OCI-M2 (cell line): ENCODE data around the gene DOCK1.

Experiments used
- DNase-seq: peaks from one replicate; lab custom pipeline; 2025; ENCODE audit not compliant: unreplicated experiment; lab: John Stamatoyannopoulos, UW

Gene DOCK1

DNA sequence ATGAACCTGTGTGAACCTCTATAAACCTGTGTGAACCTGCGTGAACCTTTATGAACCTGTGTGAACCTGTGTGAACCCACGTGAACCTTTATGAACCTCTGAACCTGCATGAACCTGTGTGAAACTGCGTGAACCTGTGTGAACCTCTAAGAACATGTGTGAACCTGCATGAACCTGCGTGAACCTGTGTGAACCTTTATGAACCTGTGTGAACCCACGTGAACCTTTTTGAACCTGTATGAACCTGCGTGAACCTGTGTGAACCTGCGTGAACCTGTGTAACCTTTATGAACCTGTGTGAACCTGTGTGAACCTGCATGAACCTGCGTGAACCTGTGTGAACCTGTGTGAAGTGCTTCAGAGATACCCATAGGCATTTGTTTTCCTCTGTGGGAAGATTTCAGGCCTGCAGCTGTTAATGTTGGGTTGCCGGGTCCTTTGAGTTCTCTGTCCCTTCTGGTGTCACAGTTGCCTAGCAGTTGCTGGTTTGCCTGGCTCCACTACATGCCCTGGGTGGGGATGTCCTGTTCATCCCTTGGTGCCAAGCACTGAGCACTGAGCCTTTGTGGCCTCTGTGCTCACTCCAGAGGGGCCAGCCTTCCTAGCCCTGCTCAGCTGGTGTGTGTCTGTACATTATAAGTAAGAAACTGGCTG lies 97.9 kb downstream of the DOCK1 start:
- no peak for DNase-seq

DNA sequence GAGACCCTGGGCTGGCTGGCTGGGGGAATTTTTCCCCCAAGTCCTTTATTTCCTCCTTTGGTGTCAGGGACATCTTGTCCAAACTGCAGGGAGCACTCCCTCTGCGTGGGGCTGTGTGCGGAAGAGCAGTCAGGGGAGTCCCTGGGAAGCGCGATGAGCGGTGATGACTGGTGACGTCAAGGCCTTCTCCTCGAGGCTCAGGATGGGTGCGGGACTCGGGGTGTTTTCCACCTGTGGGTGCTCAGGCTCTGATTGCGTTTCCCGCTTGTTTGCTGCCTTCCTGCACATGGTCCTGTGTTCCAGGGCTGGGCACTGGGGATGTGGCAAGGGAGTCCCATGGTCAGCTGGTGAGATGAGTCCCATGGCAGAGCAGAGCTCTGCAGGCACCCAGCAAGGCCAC lies 101.2 kb downstream of the DOCK1 start:
- DNase-seq, result no peak

DNA sequence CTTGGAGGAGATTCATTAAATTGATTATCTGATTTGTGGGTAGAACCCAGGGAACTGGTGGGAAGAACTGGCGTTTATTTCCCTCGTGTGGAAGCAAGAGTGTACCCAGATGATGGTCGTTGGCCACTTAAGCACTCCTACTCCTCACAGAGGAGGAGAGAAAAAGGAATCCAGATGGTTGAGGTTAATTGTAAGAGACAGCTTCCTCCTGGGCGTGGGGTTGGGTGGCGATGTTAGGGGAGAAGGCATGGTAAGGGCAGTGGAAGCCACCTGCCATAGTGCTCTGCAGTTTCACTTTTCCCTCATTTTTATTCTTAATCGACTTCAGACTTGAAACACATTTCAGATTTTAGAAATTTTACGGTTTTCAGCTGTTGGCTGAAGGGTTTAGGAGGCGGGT lies 104.1 kb downstream of the DOCK1 start:
- DNase-seq, result no peak

DNA sequence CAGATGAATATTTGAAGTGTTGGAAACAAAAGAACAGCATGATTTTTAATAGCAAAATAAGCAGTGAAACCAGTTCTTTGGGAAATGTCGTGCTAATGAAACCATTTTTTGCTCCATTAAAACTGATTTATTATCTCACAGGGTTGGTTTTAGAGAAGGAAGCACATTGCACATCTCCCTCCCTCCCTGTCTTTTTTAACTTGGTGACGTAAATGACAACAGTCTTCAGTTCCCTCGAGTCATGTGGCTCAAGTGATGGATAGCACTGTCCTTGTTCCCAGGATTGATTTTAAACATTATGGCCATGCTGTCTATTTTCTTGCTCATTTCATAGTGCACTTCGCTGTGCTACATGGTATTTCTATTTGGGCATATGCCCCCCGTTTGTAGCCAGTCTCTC lies 105.9 kb downstream of the DOCK1 start:
- no peak for DNase-seq

DNA sequence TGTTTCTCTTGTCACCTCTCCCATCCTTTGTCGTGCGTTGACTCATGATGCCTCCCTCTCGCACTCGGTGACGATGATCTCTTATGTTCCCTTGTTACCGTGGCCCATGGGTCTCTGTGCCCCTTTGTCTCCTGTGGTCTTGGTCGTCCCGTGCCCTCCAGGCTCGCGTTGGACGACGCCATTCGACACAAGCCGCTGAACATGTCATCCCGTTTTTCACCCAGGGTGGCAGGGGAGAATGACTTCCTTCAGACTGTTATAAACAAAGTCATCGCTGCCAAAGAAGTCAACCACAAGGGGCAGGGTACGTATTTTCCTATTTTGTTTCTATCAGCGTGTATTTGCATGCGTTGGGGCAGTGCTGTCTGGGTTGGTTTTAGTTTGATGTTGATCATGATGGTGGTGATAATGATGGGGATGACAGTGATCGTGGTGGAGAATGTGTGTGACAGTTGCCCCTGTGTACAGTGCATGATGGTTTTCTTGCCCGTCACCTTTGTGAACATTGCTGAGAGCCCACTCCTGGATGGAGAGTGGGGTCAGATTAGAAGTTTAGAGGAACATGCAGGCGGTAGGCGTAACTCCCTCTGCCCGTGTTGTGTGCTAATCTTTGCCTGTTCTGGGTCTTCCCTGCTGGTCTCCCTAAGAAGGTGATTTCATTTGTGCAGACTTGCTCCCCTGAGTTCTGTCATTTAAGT lies 107.0 kb downstream of the DOCK1 start:
- DNase-seq, result no peak

DNA sequence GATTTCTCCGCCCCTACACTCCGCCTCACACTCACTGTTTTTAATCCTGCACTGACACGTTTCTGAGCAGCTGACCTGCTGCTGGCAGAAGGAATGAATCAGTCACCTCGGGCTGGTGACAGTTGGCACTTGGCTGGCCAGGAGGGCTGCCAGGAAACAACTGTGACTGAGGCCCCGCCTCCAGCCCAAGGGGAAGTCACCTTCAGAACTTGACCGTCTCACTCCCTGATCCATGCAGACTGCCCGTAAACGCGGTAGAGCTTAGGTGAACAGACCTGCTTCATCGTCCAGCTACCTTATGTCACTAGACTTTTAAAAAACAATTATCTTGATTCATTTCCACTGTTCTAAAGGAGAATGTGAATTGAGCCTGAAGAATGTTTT lies 107.5 kb downstream of the DOCK1 start:
- DNase-seq, result no peak

DNA sequence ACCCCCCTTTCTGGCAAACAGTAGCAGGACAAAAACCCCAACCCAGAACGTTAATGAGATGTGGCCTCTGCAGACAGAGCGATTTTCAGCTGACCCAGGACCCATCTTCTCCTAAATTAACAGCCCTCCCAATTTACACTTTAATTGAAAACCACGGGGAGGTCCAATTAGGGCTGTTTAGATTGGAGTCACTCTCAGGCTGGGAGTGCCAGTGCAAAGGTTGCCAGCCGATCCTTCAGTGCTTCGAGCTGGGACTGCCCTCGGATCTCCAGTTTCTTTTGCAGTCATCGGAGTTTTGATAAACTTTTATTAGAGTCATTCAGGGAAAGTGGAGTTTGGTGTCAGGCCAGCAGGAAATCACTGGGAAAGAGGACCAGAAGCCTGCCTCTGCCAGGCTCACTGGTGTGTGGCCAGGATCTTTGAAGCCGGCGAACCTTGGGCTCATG lies 108.0 kb downstream of the DOCK1 start:
- no peak for DNase-seq

DNA sequence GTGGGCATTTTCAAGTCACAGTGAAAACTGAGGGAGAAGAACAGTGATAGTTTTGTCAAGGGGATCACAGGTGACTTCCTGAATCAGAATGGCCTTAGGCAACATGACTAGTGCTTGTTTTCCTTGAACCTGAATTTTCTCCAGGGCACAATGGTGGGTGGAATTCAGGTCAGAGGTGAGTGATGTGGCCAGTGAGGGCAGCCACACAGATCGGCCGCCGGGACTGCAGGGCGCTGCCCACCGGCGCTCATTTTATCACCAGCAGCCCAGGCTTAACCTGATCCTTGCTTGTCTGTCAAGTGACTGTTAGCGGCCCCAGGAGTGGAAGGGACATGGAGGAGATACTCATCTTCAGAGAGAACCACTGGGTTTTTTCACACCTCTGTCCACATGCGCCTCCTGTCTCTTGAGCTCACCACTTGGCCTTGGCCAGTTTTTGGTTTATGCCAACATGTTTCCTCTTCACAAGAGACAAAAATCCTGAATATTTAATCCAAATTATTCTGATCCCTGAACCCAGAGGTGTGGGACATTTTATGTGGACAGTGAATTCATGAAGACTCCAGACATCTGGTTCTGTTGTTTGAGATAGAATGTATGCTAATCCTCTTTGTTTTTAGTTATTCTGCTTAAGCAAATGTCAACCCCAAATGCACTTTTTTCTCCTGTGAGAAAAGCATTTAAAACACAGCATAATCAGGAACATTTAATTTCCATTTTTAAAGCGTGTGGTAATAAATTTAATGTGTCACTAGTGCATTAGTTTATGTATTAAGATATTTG lies 108.7 kb downstream of the DOCK1 start:
- DNase-seq, result no peak

DNA sequence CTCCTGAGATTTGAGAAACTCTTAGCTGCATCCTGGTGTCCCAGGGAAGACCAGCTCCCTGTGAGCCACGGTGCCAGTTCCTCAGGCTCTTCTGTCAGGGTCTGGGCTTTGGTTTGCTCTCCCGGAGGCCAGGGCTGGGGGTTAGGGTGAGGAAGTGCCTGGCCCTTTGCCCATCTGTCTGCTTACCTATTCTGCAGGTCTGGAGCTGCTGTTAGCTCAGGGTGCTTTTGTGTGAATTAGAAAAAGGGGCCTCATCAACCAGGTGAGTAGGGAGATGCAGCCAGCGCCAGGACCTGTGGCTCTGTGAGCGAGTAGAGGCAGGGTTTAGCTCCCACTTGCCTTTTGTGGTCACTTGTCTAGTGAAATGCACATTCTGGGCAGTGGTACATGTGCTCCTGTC lies 109.4 kb downstream of the DOCK1 start:
- DNase-seq, result no peak

DNA sequence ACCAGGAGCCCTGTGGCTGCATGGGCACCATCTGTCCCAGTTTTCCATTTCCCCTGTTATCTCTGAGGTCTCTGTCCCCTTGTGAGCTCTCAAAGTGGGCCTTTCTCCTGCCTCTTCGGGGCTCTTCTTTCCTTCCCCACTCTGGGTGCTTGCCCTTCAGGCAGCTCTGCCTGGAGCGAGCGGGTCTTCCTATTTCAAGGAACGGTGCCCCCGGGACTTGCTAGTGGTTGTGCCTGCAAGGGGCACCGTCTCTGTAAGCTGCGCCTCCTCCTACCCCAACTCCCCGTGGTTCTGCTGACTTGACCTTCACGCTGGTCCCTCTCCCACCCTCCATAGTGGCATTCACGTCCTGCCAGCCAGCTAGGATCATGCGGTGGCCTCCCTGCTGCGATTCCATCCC lies 110.1 kb downstream of the DOCK1 start:
- no peak for DNase-seq

DNA sequence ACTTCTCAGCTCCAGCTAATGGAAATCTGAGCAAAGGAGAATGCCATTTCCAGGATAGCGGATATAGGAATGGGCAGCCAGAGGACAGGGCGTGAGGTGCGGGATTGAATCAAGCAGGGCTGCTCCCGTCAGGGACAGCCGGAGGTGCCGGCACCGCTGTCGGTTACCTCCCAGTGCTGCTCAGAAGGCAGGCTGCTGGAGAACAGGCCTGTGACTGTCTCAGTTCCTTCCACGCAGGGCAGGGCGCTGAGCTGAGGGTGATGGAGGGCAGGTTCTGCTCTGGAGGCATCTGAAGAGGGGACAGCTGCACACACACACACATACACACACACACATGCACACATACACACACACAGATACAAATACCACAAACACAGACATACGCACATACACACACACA lies 111.1 kb downstream of the DOCK1 start:
- no peak for DNase-seq

DNA sequence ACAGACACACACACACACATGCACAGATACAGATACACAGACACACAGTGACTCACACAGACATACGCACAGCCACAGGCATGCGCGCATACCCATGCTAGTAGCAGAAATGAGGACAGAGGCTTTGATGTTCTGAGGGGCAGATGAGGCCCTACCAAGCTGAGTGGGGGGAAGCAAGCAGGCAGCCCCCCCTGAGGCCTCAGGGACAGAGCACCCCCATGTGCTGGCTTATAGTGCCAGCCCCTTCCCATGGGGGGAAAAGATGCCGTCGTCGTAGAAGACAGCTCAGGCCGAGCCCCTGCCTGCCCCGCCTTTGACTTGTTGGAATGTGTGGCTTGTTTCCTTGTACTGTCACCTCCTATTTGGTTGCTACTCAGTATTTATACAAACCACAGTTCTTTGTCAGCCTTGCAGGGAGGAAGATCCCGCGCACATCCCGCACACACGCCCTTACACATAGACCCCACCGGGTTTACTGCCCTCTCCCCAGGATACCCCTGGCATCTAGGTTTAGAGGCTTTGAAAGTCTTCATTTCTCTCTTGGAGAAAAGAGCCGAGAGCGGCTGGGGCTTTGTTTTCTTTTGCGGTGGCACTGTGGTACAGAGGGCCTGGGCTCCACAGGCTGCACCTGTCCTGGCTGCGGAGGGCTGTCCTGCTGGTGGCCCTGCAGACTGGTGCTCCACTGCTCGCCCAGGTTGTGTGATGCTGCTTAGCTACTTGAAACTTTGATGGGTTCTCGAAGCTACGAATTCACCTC lies 112.5 kb downstream of the DOCK1 start:
- DNase-seq, result no peak

DNA sequence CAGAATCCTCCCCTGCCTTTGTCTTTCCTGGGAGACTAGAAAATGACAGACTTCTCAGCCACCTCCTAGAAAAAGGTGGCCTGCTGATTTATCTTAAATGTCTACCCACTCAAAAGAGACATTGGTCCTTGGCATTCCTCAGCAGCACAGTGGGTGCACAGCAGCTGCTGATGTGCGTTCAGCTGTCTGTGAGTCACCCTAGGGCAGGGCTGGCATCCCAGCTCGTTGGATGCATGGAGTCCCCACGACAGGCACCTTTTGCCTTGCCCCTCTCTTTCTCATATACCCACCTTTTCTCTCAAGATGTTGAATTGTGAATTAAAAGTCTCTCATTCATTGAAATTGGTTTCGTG lies 113.0 kb downstream of the DOCK1 start:
- DNase-seq, result no peak

DNA sequence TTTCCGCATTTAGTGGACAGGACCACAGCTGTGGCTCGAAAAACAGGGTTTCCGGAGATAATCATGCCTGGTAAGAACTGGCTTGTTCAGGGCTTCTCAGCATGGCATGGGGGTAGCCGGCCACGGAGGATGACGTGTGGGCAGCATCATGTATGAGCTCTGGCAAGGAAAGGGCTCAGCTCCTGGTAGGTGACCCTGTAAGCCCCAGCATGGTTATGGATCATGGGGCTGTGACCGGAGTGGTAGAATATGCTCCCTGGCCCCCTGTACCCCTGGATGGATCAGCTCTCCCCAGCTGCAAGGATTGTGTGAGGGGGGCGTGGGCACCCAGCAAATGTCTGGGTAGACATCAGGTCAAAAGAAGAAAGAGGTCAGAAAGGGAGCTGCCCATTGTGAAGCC lies 113.5 kb downstream of the DOCK1 start:
- DNase-seq, result no peak

DNA sequence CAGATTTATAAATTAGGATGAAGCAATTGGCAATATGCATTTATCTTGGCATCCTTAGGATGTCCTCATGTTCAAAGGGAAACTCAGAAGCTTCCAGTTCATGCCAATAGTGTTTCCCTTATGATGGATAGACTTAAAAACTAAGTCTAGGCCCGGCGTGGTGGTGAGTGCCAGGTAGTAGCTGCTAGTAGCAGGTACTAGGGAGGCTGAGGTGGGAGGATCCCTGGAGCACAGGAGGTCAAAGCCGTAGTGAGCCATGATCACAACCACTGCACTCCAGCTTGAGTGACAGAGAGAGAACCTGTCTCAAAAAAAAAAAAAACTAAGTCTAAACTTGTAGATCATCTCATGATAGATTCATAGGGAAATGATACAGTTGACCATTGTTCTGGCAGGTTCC lies 115.0 kb downstream of the DOCK1 start:
- no peak for DNase-seq

DNA sequence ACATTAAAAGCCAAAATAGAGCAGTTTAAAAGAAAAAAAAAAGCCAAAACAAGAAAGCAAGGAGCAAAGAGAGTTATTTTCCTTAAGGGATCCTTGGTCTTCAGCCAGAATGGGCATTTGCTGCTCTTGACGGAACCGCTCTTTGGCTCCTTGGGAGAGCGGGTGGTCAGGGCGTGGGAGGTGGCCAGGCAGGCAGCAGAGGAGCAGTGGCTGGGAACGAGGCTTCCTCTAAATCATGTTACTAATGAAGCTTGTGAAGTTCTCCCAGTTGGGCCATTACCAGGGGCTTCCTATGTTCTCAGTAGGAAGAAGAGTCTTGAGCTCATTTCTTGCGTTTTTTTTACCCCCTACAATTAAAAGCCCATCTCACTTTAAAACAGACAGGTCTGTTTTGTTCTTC lies 116.6 kb downstream of the DOCK1 start:
- DNase-seq, result no peak

DNA sequence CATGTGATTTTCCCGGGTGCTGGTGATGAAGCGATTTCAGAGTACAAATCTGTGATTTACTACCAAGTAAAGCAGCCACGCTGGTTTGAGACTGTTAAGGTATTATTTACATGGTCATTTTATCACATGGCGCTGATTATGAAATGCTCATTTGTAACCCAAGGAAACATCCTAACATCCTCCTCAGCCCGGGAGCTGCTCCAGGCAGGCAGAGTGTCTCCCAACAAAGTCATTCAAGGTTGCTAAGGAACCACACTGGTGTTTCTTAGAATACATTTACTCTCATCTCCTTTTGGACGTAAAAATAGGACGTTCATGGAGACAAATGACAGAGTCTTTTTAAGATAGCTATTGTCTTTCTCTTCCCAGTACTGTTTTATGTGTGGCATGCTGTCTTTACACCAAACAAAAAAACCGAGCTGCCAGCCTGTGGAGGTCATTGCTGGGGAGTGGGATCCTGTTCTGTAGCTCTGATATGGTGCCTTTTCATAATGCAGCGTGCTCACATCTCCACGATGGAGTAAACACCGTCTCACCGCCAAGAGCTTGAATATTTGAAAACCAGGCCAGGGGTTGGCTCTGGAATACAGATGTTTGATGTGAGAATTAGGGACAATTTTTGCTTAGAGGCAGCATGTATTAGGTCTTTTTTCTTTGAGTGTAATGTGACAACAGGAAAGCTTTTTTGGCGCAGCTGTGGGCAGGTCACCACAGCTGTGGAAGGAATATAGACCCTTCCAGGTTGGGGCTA lies 119.6 kb downstream of the DOCK1 start:
- no peak for DNase-seq

DNA sequence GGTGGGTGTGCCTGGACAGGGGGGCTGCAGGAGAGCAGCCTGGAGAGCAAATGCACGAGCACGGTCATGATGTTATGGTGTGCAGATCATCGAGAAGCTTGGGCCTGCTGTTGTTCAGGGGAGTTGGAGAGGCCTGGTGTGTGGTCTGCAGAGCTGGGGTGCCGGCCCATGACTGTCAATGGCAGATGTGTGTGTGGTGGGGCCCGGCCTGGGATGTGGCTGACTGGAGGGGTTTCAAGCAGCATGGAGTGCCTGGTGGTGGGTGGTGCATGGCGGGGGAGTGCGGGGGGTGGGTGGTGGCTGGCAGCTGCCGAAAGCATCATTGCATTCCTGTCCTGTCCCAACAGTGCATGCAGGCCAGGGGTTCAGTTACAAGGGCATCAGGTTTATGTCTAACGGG lies 122.6 kb downstream of the DOCK1 start:
- DNase-seq, result no peak

DNA sequence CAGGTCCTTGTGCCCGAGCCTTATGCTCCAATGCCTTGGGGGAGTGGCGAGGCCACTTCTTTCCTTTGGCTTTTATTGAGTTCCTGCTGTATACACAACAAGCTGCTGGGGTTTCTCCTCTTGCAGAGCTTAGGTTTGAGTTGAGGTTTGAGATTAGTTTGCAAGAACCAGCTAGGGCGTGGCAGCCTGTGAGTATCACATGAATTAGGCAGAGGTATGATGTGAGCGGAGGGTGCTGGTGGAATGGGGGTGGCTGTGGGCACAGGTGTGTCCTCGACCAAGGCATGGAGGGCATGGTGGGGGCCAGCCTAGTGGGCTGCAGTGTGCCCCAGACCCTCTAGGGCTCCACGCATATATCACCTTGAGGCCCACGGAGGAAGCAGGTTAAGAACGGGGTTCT lies 123.3 kb downstream of the DOCK1 start:
- no peak for DNase-seq

DNA sequence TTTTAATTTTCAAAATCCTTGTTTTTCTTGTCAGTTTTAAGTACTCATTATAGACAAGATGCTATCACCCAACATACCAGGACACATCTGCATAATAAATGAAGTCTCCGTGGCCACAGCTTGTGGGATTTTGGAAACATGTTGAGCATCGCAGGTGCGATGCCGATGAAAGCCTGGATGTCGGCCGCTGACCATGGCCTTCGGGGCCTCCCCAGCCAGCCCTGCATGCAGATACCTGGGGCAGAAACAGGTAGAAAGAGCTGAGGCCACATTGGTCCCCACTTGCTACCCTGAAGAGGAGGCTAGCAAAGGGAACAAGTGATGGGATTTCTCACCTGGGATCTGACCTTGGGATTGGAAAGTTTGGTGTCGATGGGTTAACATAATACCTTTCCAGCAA lies 123.8 kb downstream of the DOCK1 start:
- no peak for DNase-seq
